OCI-LY7 (cell line): ENCODE data around the gene GMCL1. TPM values are rescaled to one million over a fixed set of nuclear protein-coding genes. Genes with fewer than 3 reads are reported as not detected.
"Not testable (repeated sequence)": the region's sequence is repeated elsewhere in the genome, so short reads cannot be mapped to it uniquely, and the experiment has no call there.

ENCODE experiments used
- BruUV-seq: library from RNA; stranded (reverse); fragments of 400-500 nt; replicated peaks from 2 replicates; lab custom pipeline; 2021; lab: Mats Ljungman, UMichigan
- CTCF ChIA-PET: fragments of 300-600 bp; sonication (Branson Sonifier 250); formaldehyde crosslinking; loops from one replicate; lab custom pipeline; 2022; ENCODE audit warnings: antibody characterized with exemption; ENCODE audit not compliant: unreplicated experiment; lab: Charles Lee
- POLR2A ChIA-PET: fragments of 300-600 bp; sonication (Branson Sonifier 250); formaldehyde crosslinking; loops from one replicate; lab custom pipeline; 2022; ENCODE audit warnings: antibody characterized with exemption; lab: Charles Lee
- DNase-seq: peaks from one replicate; pipeline ENCODE4 v3.0.0-alpha.2; 2015; ENCODE audit warnings: low spot score
- H2AFZ ChIP-seq: fragments of 200-600 bp; sonication (generic), shearing (Covaris generic); 2 replicates; pipeline ENCODE4 v1.6.1; 2014; ENCODE audit warnings: mild to moderate bottlenecking, antibody characterized with exemption, low read length, moderate library complexity
- H3K27ac ChIP-seq: fragments of 200-600 bp; sonication (generic); 2 replicates; pipeline ENCODE4 v1.5.1; 2014; ENCODE audit warnings: mixed run types, low read depth, mild to moderate bottlenecking, moderate library complexity, low read length, inconsistent platforms; ENCODE audit not compliant: poor library complexity, severe bottlenecking
- H3K36me3 ChIP-seq: fragments of 200-600 bp; sonication (generic); 2 replicates; pipeline ENCODE4 v1.6.1; 2014; ENCODE audit warnings: mild to moderate bottlenecking, antibody characterized with exemption, low read length, moderate library complexity, mixed read lengths; ENCODE audit not compliant: insufficient read depth
- H3K4me1 ChIP-seq: fragments of 200-600 bp; sonication (generic); 2 replicates; pipeline ENCODE4 v1.5.1; 2014; ENCODE audit warnings: mild to moderate bottlenecking, low read length; ENCODE audit not compliant: insufficient read depth, poor library complexity, severe bottlenecking
- H3K4me2 ChIP-seq: fragments of 200-600 bp; sonication (generic); 2 replicates; pipeline ENCODE4 v1.6.1; 2014; ENCODE audit warnings: mild to moderate bottlenecking, low read length
- H3K4me3 ChIP-seq: fragments of 200-600 bp; sonication (generic); 2 replicates; pipeline ENCODE4 v1.5.1; 2014; ENCODE audit warnings: mild to moderate bottlenecking, low read depth, low read length; ENCODE audit not compliant: poor library complexity, severe bottlenecking
- H3K79me2 ChIP-seq: fragments of 200-600 bp; sonication (generic); 2 replicates; pipeline ENCODE4 v1.6.1; 2016; ENCODE audit warnings: low read depth, mild to moderate bottlenecking, low read length, moderate library complexity, mixed read lengths; ENCODE audit not compliant: insufficient read depth
- H3K9me2 ChIP-seq: fragments of 200-600 bp; sonication (generic); 2 replicates; pipeline ENCODE4 v1.6.1; 2016; ENCODE audit warnings: mild to moderate bottlenecking, low read length, mixed read lengths; ENCODE audit not compliant: insufficient read depth
- H3K9me3 ChIP-seq: fragments of 200-600 bp; sonication (generic); 2 replicates; pipeline ENCODE4 v1.6.1; 2014; ENCODE audit warnings: mild to moderate bottlenecking, mixed run types, low read length, mixed read lengths
- H4K20me1 ChIP-seq: fragments of 200-600 bp; sonication (generic); 2 replicates; pipeline ENCODE4 v1.6.1; 2014; ENCODE audit warnings: mild to moderate bottlenecking, antibody characterized with exemption, low read length, moderate library complexity, mixed read lengths; ENCODE audit not compliant: insufficient read depth
- CTCF ChIP-seq: fragments of 200-600 bp; sonication (generic); conservative IDR thresholded peaks from 2 replicates; pipeline ENCODE4 v1.5.1; 2014; ENCODE audit warnings: mild to moderate bottlenecking, antibody characterized with exemption, low read length, moderate library complexity, mixed read lengths
- EZH2phosphoT487 ChIP-seq: fragments of 200-600 bp; sonication (generic); IDR thresholded peaks from 2 replicates; pipeline ENCODE4 v1.6.1; 2018; ENCODE audit warnings: low read depth, borderline replicate concordance, mild to moderate bottlenecking, mixed run types, antibody characterized with exemption, low read length, moderate library complexity, mixed read lengths
- intact Hi-C: fragments of 100-400 bp; cut with micrococcal nuclease; formaldehyde crosslinking; loops from one replicate; pipeline ENCODE4 v1.10.0; 2022; ENCODE audit not compliant: unreplicated experiment
- total RNA-seq, 2 experiments: library from RNA; depleted of rRNA in 1 of 2; stranded (reverse); fragments of >200 nt in 1 of 2; shearing (Covaris generic) in 1 of 2; gene quantifications; 2 replicates each; pipeline ENCODE4 v1.2.3, GENCODE V29; 2014 to 2022

Gene GMCL1
- total RNA-seq, 2 experiments from 2014 or later: 14.4 to 25.9 TPM

- DNase-seq: no peak
- POLR2A ChIA-PET: interaction anchor here (0.7 to 1.5 kb wide), 3 partner anchors 11 to 387 kb away, joined by 3 to 5 read pairs (median 3); no protein-coding TSS in a partner anchor
- Histone ChIP-seq H3K4me2 (no peak overlapping the region), H3K36me3 (0 out of 2 replicates have a peak, but pooled peaks cover 7% of the 10 kb centered on the region), H3K9me2 (no peaks in the 10 kb centered on the region), H4K20me1 (no peaks in the 10 kb centered on the region), H2AFZ (no peak overlapping the region), H3K4me1 (peaks cover 13% of the 10 kb centered on the region), H3K27ac (no peak overlapping the region), H3K4me3 (no peak overlapping the region), H3K79me2 (peaks cover 18% of the 10 kb centered on the region), H3K9me3 (no peaks in the 10 kb centered on the region)
- intact Hi-C loops: no loop called here
- CTCF ChIA-PET: no interaction called here
- TF ChIP-seq CTCF (no peak), EZH2phosphoT487 (no peak)
- BruUV-seq: no TSS peak
Observed at GRCh38 chr2:69890881-69891280, 61.4 kb downstream of the GMCL1 start.

- POLR2A ChIA-PET: interaction anchor here (0.6 to 1.6 kb wide), 5 partner anchors 9 to 507 kb away, joined by 3 to 6 read pairs (median 3); no protein-coding TSS in a partner anchor
- H3K4me2 ChIP-seq: peak overlapping the region; percentile 89
- DNase-seq, H3K9me2 ChIP-seq, BruUV-seq, H3K9me3 ChIP-seq, H4K20me1 ChIP-seq, intact Hi-C loops: not testable (repeated sequence)
- H2AFZ ChIP-seq: peak overlapping the region; percentile 100
- peaks cover 18% of the 10 kb centered on the region for H3K79me2 ChIP-seq
- peaks cover 25% of the 10 kb centered on the region for H3K36me3 ChIP-seq
- CTCF ChIA-PET: interaction anchor here (1.1 kb wide), 1 partner anchor 22 kb away, joined by 4 read pairs; no protein-coding TSS in a partner anchor
- H3K4me1 ChIP-seq: peaks cover 13% of the 10 kb centered on the region
- peak overlapping the region; percentile 85 for H3K4me3 ChIP-seq
- peak; percentile 18; the same call in 1 of the 2 replicates for TF ChIP-seq CTCF
- H3K27ac ChIP-seq: peak overlapping the region; percentile 16
Observed at GRCh38 chr2:69892838-69893424, 63.5 kb downstream of the GMCL1 start.
